Fibroblast of upper back skin (primary cell): Measurements from ENCODE around the gene EIF4G1.

Source experiments
- DNase-seq: peaks from one replicate; pipeline ENCODE4 v3.0.0-alpha.2; 2013

Gene EIF4G1

DNA sequence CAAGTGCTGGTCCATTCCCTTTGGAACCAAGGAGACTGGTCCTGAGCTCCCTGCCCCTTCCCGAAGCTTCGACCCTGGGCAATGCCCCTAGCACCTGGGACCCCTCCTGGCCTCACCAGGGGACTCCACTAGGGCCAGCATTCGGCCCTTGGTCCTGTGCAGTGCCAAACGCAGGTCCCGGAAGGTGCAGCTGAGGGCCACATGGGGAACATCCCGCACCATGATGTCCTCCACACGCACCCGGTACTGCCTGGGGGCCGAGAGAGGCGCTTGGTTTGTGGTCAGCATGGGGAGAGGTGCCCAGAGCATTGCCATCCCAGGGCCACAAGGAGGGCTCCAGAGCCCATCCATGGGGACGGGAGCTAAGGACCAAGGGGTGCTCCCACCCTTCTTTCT, 39.1 kb downstream of the EIF4G1 start:
- DNase-seq = no peak

DNA sequence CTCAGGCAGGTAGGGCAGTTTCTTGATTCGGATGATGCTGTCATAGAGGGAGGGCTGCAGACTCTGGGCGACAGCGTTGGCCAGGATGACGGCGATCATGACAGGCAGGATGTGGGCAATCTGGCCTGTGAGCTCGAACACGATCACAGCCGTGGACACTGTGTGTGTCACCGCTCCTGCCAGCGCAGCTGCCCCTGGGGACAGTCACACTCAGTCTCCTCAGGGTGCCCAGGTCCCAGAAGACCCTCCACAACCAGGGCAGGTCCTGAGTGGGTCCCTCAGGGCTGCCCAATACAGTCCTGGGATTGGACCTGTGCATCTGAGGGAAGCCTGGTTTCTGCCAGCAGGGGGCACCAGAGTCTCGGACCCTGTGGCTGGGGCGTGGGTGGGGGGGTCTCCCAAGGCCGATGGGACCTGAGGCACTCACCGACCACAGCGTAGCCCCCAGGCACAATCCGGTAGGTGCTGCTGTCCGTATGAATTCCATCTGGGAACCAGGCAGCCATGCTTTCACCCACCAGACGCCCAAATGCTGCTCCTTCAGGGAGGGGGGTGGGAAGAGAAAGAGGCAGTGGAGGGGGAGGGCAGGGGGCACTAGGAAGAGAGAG, 39.8 kb downstream of the EIF4G1 start:
- no peak for DNase-seq

DNA sequence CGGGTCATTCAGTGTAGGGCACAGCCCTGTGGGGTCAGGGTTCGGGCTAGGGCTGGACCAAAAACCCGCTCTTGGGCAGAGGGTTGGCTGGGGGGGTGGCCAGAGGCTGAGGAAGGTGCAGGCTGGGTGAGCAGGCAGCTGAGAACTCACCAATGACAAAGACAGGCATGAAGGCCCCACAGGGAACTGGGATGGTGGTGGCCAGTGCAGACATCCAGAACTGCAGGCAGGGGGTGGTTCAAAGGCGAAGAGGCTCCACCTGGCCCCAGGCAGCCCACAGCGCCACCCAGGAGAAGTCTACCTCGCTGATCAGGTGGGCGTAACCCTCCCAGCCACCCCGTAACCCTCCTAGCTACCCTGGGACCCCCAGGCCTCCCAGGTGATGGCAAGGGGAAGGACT, 40.3 kb downstream of the EIF4G1 start:
- DNase-seq = no peak

DNA sequence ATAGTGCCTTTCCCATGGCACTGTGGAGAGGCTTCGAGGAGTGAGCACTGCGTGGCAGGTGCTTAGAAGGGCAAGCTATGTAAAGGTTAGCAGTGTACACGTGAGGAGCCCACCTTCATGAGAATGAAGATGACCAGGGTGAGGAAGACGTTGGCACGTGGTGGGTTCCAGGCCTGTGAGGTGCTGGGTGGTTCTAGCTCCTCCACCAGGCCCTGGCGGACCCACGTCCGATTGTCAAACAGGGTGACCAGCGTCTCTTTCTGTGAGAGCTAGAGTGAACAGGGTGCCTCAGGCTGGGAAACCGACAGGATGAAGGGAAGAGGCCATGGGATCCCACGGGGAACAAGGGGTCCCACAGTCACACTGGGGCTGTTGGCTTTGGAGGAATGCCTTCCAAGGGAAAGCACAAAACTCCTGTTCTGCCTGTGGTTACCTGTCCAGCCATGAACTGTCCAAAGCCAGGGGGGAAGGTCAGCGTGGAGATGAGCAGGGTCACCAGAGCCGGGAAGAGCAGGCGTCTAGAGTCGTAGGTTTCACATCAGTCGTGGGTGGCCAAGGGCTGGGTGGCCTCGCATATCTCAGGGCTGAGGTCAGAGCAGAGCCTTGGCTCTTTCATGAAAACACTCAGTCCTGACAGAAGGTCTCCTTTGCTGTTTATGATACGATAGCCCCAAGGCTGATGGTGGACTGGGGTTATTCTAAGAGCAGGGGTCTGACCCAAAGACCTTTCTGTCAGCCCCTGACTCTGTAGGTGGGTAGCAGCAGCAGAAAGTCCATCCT, 41.0 kb downstream of the EIF4G1 start:
- DNase-seq = no peak

DNA sequence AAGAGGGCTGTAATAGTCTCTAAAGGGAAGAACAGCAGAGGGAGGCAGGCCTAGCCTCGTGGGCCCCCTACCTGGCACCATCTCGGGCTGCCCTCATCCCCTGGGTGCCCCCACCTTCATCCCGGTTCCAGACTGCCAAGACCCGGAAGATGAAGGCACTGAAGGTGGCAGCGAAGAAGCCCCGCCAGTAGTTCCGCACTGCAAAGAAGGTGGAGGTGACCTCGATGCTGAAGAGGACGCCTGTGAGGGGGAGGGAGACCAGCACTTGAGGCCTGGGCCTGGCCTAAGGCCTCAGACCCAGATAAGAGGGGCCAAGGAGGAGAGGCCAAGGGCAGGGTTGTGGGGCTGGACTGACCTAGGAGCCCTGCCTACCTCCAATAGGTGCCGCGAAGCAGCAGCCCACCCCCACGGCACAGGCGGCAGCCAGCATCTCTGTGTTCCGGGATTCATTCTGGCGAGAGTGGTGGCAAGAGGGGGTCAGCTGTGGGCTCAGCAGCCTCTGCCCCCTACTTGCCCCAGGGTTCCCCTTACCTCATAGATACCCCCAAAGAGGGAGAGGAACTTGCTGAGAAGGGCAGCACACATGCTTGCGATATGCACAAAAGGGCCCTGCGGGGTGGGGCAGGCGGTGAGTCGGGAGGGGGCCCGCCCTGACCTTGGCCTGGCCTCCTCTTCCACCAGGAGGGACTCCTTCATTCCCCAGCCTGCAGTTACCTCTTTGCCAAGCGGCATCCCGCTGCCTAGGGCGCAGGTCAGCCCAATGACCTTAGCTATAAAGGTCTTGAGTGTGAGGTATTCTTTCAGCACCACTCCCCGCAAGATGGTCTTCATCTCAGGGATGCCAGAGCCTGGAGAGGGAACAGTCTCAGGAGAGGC, 43.1 kb downstream of the EIF4G1 start:
- no peak for DNase-seq

DNA sequence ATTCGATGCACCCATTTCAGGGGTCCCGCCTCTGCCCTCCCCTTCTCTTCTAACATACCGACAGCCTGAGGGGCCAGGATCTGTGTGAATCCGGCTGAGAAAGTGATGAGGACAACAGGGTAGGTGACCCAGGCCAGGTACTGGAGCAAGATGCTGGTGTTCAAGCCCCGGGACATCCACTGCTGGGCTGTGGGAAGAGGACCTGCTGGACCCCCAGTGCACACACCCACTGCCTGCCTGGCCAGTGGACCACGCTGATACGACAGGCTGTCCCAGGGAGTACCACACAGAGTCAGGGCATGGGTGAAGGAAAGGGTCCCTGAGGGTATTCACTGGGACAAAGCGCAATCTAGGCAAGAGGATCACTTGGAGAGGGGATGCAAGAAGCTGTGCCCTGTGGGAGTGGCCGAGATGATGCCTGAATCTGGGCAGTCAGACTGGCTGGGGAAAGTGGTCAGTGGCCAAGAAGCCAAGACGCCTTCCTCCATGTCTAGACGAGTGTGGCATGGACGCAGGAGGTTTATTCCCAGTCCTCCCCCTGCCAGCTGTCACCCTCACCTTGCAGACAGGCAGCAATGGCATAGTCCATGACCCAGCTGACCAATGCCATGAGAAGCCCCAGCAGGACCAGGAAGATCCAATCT, 43.8 kb downstream of the EIF4G1 start:
- DNase-seq = no peak

DNA sequence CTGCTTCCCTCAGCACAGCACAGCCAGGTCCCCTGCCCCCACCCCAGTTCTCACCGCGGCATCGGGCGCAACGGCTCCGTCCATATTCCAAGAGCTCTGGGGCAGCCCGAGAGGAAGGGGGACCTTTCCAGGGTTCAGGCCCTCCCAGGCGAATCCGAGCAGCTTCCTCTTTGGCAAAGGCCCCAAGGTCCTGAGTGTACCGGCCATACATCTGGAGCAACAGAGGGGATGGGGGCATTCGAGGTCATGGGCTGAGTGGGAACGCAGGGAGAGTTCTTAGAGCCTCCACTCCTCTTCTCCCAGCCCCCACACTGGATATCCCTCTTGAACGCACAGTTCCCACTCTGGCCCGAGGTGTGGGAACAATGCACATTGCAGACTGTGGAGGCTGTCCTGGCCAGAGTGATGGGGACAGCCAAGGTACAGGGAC, 44.5 kb downstream of the EIF4G1 start:
- no peak for DNase-seq

DNA sequence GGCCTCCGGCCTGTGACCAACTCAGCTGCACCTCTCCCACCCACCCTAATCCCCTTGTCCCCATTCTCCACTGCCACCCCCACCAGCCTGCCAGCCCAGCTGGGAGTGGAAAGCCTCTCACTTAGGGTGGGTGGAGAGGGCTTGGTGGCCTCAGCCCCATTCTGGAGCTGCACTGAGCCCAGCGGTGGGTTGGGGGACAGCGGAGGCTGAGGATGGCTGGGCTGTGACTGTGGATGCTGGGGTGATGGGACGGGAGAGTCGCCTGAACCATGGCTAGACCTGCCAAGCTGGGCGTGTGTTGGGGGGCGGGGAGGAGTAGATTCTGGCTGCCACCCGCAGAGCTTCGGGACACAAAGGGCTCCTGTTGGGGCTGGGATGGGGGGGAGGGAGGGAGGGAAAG, 45.2 kb downstream of the EIF4G1 start:
- DNase-seq = no peak

DNA sequence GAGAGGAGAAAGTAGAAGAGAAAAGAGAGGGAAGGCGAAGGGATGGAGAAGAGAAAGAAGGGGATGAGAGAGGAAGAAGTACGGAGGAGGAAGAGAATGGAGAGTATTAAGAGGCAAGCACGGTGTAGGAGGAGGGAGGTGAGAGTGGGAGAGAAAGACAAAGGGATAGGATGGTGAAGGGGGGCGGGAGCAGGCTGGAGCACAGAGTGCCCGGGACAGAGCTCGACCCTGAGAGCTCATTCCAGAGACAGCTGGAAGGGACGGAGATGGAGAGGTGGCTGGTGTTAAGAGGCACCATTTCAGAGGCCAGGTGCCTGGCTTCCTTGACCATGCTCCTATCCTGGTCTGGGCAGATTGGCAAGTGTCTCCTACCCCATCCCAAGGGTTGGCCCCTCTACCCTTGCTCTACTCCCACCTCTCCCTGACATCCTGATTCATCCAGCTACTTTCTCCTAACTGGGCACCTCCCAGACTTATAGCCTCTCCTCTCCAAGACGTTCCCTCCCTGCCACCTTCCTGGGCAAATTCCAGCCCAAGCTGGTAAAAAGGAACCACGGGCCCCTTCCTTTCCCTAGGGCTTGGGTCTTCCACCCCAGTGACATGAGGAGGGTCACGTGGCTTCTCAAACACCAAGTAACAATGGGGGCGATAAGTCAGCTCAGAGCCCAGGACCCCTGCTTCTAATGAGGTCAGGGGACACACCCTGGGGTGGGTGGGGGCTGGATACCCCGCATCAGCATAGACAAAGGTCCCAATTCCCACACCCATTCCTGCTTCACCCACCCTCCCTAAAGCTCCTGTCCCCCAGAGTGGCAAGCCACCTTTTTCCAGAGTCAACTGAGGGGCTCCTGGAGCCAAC, 45.9 kb downstream of the EIF4G1 start:
- DNase-seq = no peak

DNA sequence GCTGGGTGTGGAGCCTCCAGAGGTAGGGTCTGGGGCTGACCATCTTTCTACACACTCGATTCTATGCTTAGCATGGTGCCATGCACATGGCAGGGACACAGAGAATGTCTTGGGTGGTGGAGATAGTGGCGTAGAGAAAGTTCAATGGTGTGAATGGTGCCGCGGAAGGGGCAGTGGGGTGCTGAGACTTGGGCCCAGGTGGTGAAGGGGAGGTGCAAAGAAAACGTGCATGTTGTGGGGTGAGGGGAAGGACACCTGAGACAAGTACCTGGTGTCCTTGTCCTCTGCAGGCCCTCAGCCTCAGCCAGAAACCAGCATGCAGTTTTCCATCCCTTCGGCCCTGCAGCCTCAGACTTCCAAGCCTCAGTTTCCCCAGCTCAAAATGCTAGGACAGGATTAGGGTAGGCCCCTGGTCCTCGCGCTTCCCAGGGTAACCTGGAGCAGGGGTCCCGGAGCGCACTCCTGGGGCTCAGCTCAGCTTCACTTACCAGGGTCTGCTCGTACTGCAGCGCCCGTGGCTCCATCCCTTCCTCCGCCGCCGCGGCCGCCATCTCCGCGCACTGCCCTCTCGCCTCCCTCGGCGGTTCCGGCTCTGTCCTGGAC, 46.6 kb downstream of the EIF4G1 start:
- DNase-seq = no peak

DNA sequence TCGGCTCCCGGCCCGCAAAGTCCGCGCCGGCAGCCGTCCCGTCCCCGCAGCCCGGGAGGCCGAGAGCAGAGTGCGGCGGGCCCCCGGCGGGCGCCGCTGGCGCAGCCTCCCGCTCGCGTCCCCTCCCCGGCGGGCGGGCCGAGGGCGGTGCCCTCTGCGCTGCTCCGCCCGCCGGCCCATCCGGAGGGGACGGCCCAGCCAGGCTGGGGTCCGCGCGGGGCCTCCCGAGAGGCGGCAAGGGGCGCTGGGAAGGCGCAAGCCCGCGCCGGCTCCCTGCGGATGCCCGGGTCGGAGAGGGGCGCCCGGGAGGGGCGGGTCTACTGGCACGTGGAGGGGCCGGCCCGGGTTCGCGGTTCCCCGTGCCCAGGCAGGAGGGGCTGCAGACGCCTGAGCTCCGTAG, 47.1 kb downstream of the EIF4G1 start, which contains the start of the genes CLCN2 and POLR2H:
TSS of gene CLCN2 (minus strand) at position 74 of the 400 bp plus-strand sequence. CDS start 126 bp downstream, outside the sequence.
TSS of gene POLR2H (plus strand) at position 179 of the 400 bp plus-strand sequence. CDS start 1,783 bp downstream, outside the sequence.
- DNase-seq = peak; percentile 49

DNA sequence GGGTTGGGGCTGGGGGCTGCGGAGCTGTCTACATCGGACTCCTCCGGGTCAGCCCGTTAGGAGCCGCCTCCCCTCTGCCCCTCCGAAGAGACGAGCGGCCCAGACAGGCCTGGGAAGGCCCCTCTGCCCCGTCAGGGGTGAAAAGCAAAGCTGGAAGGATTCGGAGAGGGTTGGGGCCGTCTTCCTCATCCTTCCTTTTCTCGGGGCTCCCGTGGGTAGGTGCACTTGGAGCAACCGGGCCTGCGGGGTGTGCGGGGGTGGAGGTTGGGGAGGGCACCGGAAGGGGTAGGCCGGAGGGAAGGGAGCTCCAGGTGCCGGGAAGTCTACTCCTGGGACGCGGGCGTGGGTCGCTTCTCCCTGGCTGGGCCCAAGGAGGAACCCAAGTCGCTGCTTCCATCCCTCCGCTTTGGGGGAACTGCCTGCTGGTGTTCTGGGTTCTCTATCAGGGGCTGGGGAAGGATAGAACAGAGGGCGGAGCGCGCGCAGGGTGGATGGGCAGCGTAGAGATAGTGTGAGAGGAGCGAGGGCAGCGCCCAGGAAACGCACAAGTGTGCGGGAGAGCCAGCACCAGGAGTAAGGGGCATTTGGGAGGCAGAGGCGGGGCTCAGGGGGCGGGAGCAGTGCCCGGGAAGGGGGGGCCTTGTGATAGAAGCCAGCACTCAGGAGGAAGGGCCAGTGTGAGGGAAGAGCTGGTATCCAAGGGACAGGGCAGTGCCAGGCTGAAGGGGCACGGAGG, 47.7 kb downstream of the EIF4G1 start:
- DNase-seq = peak; percentile 36

DNA sequence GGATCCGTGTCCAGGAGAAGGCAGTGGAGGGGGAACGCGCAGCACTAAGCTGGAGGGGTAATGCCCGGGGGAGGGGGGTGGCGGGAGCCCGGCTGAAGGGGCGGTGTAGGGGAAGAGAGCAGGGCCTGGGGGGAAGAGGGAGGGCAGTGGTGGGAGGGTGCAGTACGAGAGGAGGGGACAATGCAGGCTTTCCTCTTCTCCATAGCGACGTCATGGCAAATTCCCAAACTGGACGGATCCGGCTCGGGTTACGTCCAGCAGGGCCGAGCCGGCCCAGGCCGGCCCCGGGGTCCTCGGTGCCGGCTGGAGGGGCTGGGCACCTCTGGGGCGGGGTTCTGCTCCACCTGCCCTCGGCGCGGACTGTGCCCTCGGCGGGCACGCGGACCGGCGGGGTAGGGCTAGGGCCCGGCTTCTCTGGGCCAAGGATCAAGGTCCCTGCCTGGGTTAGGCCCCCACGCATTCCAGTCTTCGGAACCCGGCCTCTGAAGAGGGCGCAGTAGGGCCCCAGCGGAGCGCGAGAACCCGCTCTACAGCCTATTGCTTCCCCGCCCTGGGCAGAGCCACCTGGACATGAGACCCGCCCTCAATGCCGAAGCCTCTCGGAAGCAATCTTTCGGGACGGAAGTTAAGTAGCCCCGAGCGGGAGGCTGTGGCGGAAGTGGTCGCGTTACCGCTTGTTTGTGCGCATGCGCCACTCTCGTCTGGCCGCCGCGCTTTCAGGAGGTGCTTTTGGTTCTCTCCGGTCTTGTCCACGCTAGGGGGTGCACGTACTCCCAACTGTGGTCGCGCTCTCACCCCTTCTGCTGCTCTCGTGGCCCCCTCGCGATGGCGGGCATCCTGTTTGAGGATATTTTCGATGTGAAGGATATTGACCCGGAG, 48.5 kb downstream of the EIF4G1 start:
- DNase-seq = peak; percentile 98

DNA sequence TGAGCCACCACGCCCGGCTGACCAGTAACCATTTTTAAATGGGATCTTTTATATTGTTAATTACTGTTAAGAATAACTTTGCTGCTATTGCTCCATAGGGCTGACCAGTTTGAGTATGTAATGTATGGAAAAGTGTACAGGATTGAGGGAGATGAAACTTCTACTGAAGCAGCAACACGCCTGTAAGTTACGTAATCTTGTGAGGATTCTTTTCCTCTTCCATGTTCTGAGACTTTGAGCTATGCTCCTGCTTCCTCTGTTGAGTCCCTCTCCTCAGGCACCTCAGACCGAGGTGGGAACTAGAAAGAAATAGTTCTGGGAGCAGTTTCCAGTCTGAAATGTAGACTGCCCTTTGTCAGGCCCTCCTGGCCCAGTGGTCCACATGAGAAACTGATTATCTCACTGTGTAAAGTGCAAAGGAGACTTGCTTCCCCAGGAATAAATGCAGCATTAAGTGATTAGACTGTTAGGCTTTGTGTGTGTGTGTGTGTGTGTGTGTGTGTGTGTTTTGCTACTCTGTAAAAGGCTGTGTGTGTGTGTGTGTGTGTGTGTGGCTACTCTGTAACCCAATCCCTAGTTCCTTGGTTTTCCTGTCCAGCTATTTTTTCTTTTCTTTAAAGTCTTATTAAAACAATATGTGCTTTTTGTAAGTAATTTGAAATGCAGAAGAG, 52.3 kb downstream of the EIF4G1 start:
- DNase-seq = peak; percentile 59

DNA sequence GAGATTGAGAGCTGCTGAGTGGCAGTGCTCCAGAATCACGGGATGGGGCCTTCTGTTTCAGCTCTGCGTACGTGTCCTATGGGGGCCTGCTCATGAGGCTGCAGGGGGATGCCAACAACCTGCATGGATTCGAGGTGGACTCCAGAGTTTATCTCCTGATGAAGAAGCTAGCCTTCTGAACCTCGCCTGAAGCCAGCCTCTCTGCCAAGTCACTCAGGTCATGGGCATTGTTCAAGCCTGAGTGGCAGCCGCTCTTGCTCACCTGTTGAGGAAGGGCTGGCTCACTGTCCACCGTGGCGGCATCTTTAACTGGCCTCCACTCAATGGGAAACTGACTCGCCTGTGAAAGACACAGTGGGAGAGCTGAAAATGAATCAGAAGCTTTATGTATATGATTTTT, 53.7 kb downstream of the EIF4G1 start:
- no peak for DNase-seq

DNA sequence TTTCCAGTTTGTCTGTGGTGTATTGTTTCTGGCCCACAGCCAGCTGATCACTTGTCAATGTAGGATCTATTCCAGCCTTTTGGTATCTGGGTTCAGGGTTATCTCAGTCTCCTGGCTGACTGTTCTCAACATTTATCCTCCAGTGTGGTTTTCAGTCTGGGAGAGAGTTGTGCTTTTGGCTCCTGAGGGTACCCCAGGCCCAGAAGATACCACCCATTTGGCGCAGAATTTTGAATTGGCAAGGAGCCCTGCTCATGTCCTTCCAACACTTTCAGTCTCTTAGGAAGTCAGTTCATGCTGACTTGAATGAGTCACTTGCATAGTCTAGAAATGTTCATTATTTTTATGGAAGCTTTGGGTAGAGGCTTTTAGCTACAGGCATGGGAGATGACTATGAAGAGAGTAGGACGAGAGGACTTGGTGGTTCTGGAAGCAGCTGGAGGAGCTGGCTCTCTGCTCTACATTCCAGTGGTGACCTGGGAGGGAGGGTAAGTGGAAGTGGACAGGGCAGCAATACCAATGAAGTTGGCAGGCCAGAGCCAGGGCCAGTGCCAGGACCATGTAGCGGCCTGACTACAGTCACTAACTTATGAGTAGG, 54.3 kb downstream of the EIF4G1 start:
- DNase-seq = peak; percentile 72

DNA sequence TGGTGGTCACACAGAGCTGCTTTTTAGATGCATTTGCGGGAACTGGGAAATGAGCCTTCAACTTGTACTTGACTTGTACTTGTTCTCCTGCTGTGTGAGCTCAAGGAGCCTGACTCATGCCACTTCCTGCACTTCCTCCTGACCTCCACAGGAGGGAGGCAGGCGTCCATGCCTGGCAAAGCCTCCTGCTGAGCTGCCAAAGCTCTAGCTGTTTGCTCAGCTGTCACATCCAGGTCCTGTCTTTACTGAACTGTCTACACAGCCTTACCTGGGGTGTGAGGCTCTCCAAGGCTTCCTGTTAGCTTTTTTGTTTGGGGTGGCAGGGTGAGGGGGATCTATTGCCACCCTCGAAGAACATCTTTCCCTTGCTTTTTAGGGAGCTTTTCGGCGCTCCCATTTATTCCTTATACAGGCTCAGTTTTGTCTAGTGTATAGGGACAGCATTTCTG, 57.2 kb downstream of the EIF4G1 start:
- peak; percentile 86 for DNase-seq

DNA sequence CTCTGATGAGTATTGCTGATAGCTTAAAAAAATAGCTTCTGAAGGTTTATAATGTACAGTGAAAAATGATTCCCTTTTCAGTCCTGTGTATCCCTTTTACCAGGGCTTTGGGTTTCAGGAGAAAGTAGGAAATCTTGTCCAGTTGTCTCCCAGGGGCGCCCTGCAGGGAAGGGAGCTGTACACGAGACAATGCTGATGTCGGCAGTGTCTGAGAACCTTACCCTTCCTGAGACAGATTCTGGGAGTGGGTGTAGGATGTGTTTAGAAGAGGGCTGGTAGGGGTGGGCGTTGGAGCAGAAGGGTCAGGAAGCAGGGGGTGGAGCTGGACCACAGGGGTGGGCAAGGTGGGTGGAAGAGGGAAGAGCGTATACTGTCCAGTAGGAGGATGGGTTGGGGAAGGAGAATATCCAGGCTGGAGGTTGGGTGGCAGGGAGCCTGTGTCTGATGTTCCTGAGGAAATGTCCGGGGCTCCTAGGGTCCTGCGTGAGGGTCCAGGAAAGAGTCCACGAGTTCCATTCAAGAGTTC, 58.0 kb downstream of the EIF4G1 start:
- DNase-seq = no peak
